Activated gamma-delta T cell treated with anti-CD3 and anti-CD28 coated beads, Interleukin-2, amount 50 U/mL, for 16 hours (primary cell): ENCODE results near the gene XKR7.

Source experiments
- DNase-seq: peaks from one replicate; pipeline ENCODE4 v3.0.0-alpha.2; 2020; ENCODE audit warnings: low read depth

The XKR7 gene

DNA sequence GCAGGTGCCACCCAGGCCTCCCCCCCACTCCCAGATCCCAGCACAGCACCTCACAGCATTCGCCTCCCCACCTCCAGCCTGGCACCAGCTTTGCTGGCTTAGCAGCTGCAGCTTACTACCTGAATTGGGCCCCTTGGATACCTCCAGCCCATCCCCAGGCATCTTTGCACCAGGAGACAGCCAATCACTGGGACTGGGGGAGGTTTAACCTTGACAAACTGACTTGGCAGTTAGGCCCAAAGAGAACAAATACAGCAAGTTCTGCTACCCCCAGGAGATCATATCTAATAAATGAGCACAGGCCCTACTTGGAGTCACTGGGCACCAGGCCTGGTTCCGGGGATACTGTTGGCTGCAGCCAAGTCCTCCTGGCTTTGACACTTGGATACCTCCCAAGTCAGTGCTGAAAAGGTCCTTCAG lies 24.9 kb upstream of the XKR7 start:
- DNase-seq: no peak

DNA sequence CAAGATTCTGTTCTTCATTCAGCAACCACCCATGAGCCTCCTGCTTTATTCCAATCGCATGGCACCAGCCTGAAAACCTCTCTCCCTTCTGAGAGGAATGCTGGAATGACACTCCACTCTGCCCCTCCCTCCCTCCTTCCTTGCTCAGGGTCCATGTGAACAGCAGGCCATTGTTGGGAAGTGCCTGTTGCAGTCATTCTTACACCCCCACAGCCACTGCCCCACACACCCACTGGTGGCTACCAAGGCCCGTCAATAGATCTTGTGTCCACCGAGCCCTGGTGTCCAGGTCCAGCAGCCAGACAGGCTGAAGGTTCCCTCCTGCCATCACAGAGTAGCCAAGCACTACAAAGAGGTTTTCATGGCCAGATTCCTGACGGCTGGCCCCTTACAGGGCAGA lies 22.6 kb upstream of the XKR7 start:
- DNase-seq: no peak

DNA sequence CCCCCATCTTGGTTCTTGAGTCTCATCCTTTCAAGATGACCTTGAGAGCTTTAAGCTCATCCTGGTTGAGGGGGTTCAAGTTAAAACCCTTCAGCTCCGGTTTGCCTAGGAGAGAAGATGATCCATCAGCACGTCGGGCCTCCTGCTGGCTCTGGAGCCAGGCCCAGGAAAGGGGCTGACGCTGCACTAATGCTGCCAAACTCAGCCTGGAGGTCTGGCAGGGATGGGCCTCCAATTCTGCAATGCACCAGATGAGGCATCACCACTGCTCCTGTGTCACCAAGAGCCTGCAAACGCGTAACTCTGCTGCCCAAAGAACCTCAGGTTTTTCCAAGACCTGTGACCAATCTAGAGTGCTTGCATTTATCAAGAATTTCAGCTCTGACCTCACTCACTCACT lies 22.2 kb upstream of the XKR7 start:
- DNase-seq: no peak

DNA sequence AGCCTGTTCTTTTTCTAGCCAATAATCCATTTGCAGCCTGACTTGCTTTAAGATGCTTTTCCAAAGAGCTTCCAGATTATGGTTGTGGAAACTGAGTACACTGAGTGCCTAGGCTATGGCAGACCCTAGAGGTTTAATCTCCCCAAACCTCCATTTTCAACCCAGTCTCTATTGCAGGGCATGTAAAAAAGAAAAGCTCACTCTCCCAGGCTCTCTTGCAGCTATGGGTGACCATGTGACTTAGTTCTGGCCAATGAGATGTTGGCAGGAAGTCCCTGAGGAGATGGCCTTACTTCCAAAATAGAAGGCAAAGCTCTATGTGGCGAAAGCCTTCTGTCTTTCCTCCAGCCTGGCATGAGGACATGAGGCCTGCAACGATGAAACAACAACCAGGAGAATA lies 19.9 kb upstream of the XKR7 start:
- no peak for DNase-seq

DNA sequence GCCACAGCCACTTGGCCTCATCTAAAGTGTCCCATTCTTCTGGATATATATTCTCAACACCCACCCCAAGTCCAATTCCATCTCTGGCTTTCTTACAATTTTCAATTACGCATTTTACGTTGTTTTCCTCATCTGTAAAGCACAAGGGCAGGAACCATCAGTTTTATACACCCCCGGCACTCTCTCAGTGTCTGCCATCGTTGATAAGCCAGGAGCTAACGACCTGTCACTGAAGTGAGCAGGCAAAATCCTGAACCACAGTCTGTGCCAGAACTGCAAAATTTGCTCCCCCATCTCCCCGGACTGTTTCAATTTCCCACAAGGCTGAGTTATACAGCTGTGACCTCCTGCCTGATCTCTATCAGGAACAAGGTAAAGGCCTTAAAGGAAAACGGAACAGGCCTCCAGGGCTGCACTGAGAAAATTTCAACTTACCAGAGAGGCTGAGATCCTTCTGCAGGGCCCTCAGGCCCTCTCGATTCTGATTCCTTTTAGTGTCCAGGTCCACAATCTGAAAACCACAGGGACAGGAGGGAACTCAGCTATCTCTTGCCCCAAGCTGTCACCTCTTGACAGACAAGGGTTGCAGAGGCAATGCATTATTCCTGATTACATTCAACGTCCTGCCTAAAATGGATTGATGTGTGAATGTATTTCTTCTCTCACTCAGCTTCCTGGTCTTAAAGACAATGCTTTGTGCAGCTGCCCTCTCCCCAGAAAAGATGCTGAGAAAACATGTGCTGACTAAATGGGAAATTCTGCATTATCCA lies 17.9 kb upstream of the XKR7 start:
- DNase-seq: no peak

DNA sequence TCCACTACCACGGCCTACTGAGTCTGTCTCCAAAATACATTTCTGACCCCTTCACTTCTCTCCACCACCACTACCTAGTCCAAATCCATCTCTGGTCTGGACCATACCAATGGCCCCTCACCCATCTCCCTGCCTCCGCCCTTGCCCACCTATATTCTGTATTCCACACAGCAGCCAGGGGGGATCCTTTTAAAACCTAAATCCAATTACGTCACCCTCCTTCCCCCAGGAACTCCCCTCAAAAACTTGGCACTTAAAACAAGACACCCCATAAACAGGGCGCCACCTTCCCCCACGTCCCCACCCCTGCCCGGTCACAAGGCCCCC lies 16.8 kb upstream of the XKR7 start:
- DNase-seq: no peak

DNA sequence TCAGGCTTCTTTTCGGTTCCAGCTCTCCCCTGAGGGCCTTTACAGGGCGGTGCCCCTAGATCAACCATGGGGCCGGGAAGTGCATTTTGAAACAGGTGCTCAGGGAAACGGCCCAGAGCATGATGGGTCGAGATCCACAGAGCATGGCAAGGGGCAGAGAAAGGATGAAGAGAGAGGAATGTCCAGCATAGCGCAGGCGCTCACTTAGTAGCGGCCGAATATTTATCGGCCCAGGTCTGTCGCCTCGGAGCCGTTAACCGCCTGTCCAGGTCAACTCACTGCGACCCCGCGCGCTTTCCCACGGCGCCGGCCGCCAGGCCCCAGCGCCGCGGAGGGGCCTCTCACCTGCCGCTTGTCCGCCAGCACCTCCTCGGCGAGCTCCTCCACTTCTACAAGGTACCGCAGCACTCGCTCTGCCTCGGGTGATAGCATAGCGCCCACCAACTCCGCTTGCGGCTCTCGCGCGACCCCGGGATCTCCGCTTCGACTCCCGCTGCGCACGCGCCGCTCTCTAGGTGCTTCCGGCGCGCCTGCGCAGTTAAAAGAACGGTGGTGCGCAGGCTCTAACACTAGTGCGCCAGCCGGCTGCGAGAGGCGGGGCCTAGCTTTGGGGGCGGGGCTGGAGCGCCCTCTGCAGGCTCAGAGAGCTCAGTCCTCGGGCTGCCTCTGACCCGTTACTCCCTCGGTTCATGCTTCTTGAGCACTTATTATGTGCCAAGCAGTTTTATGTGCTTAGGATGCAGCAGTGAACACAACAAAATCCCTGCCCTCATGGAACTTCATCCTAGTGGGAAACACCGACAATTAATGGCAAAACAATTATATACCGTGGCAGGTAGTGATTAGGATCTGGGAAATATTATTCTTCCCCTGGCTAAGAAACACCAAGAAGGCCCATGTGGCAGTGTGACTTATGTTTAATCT lies 16.2 kb upstream of the XKR7 start, which contains the start of gene PDRG1:
Gene PDRG1, minus strand, starts transcription at position 517 of the 924 bp plus-strand sequence. Its CDS starts 85 bp downstream, at position 432.
- DNase-seq: peak; percentile 95

DNA sequence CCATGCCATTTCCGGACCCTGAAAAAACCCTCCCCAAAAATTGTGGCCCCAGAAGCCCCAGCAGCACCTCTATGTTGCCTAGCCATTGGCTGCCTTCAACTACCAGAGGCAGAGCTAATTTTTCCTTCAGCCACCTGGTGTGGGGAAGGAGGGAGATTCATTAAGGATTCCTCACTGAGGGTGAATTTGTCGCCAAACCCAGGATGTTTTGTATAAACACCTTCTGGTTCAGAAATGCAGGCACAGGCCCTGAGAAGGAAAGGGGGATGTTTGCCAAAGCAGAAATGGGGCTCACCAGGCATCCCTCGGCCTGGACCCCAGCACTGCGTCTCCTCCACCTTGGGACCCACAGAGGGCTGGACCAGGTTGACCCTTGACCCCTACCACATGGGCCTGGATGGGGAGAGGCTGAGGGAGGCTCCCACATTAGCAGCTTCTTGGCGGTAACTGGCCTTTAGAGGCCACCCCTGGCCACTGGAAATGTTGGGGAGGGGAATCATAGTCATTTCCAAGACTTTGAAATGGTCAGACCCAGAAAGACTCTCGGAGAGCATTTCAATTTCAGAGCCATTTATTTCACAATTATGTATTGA lies 14.3 kb upstream of the XKR7 start:
- no peak for DNase-seq

DNA sequence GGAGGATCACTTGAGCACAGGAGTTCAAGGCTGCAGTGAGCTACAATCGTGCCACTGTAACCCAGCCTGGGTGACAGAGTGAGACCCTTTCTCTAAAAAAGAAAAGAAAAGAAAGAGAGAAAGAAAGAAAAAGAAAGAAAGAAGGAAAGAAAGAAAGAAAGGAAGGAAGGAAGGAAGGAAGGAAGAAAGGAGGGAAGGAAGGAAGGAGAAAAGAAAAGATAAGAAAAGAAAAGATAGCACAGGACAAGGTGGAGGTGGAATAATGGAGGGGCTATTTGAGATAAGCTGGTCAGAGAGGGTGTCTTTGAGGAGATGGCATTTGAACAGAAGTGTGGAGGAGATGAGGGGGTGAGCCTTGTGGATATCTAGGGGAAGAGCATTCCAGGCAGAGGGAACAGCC lies 13.5 kb upstream of the XKR7 start:
- DNase-seq: no peak

DNA sequence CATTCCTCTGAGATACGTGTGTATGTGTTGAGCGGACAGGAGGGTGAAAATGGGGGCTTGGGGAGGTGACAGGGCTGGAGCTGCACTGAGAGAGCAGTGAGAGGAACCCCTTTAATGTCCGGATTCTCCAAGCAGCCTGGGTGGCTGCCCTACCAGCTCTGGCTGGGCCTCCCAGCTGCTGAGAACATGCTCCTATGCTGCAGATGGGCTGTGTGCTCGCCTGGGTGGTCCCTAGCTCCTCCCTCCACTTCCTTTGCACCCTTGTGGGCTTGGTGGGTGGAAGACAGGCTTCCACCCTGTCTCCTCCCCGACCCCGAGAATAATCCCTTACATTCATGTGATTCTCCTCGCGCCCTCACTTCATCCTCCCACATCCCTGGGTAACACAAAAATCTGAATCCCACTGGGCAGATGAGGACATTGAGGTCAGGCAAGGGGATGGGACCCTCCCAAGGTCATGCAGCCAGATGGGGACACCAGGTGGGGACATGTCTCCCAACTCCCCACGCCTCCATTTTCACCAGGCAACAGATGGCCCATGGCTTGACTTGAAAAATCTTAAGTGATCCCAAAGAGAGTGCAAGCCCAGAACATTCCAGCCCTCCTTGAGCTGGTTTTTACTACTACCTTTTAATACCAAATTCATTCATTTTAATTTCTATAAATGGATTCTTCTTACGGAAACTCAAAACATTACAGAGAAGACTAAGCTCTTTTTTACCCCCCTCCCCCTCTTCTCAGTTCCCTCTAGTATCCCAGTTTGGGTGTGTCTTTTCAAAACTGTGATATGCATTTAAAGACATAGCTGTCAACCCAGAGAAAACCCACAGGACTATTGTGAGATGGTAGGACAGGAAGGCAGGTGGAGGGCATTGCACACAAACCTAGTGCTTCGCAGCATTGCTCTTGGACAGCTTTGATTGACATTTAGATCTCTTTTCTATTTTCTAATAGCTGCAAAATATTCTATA lies 11.1 kb upstream of the XKR7 start:
- no peak for DNase-seq

DNA sequence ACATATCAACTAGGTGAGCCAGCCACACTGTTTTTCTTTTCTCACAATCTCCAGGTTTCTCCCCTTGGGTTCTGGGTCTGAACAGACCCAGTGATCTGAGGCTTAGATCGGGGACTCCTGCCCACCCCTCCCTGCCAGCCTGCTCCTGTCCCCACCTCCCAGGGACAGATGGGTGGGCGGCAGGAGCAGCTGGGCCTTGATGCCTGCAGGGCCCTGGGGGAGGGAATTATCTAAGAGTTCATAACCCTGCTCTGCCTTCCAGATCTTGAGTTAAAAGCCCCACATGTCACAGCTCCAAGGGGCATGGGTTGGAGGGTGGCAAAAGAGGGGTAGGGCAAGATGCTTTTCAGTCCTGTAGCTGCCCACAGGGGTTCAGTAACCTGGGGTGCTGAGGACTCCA lies 5.2 kb upstream of the XKR7 start:
- DNase-seq: no peak

DNA sequence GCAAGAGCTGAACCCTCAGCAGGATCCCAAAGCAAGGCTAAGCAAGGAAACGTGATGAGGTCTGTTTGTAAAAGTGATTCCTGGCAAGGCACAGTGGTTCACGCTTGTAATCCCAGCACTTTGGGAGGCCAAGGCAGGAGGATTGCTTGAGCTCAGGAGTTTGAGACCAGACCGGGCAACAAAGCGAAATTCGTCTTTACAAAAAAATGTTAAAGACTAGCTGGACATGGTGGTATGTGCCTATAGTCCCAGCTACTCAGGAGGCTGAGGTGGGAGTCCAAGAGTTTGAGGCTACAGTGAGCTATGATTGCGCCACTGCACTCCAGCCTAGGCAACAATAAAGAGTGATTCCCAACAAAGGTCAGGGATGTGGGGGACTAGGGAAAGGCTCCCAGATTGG lies 4.1 kb upstream of the XKR7 start:
- DNase-seq: no peak

DNA sequence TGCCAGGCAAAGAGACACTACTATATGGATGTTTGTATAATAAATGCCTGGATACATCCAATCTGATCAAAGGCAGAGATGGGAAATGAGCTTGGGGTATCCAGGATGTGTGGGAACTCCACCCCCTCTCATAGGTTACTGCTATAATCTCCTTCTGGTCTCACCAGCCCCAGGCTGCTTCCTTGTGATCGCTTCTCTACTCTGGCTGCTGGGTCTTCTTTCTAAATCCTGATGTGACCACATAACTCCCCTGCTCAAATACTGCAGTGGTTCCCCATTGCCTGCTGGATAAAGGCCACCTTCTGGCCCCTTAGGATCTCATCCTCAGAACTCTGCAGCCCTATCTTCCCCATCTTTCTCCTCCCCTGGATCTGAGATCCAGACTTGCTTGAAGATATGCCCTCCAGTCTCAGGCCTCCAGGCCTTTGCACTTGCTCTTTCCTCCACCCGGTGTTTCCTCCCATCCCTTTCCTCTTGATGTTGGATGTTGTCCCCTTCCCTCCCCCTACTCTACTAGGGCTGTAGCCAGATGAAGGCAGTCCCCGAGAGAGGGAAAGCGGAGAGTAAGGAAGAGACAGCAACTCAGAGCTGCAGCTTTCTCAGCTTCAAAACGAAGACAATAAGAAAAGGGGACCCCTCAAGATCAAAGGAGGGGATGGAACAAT lies 828 bp upstream of the XKR7 start:
- DNase-seq: no peak

DNA sequence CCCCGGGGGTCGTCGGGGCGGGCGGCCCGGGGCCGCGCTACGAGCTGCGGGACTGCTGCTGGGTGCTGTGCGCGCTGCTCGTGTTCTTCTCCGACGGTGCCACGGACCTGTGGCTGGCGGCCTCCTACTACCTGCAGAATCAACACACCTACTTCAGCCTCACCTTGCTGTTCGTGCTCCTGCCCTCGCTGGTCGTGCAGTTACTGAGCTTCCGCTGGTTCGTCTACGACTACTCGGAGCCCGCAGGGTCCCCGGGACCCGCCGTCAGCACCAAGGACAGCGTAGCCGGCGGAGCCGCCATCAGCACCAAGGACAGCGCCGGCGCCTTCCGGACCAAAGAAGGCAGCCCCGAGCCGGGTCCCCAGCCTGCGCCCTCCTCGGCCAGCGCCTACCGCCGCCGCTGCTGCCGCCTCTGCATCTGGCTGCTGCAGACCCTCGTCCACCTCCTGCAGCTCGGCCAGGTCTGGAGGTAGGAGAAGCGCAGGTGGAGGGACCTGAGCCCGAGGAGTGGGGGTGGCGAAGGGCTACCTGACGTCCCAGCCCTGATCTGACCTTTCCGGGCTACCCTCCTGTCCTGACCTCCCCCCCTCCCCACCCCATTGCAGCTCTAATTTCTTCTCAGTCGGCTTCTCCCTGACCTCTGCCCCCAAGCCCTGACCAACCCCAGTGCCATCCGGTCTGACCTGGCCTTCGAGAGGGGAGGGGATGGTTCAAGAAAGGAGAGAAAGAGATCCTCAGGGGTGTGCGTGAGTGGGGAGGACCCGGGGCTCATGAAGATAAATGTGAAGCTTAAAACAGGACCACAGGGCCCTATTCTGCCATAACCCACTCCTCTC lies 558 bp downstream of the XKR7 start:
- DNase-seq: peak; percentile 70

DNA sequence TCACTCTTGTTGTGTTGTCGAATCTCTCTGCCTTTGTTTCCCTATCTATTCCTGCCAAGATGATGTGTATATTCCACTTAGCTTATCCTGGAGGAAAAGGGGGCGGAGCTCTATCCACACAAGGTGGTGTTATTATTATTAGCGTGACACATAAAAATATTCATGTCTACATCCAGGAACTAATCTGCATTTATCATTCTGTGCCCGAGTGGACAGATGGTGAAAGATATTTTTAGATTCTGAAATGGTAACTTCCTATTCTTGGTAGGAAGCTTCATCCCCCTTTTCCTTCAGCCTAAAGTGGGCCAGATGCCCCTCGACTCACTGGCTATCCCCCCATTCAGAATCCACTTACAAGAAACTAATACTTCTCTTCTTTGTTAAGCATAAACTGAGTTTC lies 2.0 kb downstream of the XKR7 start:
- no peak for DNase-seq

DNA sequence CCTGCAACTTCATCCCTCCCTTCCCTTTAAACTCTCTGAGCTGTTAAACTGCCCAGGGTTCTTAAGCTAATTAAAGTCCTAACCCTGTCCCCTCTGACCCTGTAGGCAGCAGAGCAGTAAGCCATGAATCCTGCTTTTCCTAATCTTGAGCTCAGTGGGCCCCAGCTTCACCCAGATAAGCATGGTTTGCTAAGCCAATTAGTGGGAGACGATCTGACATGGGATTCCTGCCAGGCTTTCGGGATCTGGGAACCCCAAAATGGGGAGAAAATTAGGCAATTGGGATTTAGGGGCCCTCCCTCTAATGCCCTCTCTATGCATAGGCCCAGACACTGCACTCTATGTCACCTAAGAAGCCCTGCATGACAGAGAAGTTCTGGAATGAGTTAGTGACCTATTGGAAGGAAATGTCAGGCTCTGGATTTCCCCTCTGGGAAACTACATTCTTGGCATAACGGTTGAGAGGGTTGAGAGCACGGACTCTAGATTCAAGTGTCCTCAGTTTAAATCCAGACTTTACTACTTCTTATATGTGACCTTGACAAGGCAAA lies 4.6 kb downstream of the XKR7 start:
- DNase-seq: no peak

DNA sequence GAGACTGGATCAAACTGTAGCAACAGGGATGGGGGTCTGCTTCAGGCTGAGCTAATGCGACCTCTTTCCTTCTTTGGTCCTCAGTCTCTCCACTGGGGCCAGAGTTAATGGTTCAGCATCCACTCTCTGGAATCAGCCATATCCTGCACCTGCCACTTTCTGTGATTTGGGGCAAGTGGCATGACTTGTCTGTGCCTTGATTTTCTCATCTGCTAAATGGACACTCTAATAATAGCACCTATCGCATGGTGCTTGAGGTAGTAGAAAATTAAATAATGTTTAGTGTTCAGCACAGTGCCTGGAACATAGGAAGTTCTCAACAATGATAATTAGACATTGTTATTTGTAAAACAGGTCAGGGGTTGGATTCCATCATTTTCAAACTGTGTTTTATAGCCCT lies 6.3 kb downstream of the XKR7 start:
- DNase-seq: no peak

DNA sequence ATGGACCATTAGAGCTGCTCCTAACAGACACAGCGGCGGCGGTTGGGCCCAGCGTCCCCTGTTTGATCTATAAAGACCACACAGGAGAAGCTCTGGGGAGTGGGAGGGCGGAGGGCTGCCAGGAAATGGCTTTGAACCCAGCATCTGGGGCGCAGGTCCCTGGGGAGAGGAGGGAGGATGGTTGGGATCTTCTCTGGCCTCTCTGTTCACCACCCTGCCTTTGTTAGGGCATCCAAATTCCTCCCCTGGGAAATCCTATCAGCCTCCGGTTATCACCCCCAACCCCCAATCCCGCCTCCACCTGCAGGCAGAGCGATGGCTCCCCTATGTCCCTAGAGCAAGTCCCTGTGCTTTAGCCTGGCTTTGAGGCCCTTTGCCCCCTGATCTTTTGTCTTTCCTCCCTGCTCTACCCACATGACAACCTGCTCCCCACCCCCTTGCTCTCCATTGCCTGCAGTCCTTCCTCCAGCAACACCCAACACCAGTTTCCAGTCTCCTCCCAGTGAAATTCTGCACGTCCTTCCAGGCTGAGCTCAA lies 7.1 kb downstream of the XKR7 start:
- DNase-seq: no peak

DNA sequence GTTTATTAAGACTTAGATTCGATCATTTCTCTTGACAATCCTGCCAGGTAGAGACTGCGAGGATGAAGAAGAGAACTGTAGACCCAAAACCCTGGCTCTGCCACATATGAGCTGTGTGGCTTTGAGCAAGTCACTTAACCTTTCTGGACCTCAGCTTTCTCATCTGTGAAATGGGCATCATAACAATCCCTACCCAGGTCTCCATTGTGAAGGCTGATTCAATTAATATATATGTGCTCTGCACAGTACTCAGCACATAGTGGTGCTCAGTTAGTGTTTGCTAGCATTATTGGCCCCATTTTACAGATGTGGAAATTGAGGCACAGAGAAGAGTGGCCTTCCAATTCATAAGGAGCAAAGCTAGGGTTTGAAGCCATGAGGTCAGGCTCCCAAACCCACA lies 7.9 kb downstream of the XKR7 start:
- no peak for DNase-seq

DNA sequence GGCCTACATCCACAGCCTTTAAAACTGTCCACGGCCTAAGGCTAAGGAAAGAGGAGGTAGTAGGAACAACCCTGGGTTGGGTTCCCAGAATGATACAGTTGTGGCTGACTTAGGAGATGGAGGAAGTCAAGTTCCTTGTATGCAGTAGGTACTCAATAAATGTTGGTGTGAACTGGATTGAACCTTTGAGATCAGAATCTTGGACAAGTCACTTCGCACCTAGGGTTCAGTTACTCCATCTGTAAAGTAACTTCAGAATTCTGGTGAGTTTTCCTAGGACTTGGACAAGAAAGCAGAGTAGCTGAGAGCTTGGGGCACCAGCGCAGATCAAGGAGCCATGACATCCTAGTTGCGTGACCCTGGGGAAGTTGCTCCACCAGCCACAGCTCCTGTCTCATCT lies 9.1 kb downstream of the XKR7 start:
- no peak for DNase-seq
